Lower lobe of right lung (tissue), 2 donors: ENCODE data around the gene CHRNB4. TPM values are rescaled to one million over a fixed set of nuclear protein-coding genes. Genes with fewer than 3 reads are reported as not detected.

Experiments used
- ATAC-seq, 2 donors: fragments of 200-7000 bp; cut with Tn5 transposase; one replicate each; pipeline ENCODE4 v1.9.1; 2020 to 2022; ENCODE audit warnings: mild to moderate bottlenecking in 2 of 2, moderate library complexity in 2 of 2
- DNase-seq: peaks from one replicate; pipeline ENCODE4 v3.0.0-alpha.2; 2020
- H3K27ac ChIP-seq: fragments of 200-600 bp; one replicate; pipeline ENCODE4 v1.8.0; 2022
- H3K27me3 ChIP-seq: fragments of 200-600 bp; one replicate; pipeline ENCODE4 v1.8.0; 2022; ENCODE audit warnings: low read depth
- H3K36me3 ChIP-seq: fragments of 200-600 bp; one replicate; pipeline ENCODE4 v1.8.0; 2022; ENCODE audit warnings: mild to moderate bottlenecking
- H3K4me1 ChIP-seq: fragments of 200-600 bp; one replicate; pipeline ENCODE4 v1.8.0; 2022
- H3K4me3 ChIP-seq: fragments of 200-600 bp; one replicate; pipeline ENCODE4 v1.8.0; 2022; ENCODE audit warnings: mild to moderate bottlenecking
- H3K9me3 ChIP-seq: fragments of 200-600 bp; one replicate; pipeline ENCODE4 v1.8.0; 2022
- CTCF ChIP-seq: fragments of 200-600 bp; IDR thresholded peaks from one replicate; pipeline ENCODE4 v1.8.0; 2022; ENCODE audit warnings: antibody characterized with exemption, mild to moderate bottlenecking
- intact Hi-C: fragments of 100-400 bp; cut with DNase I; formaldehyde crosslinking; loops from one replicate; pipeline ENCODE4 v1.11.0; 2022
- total RNA-seq: library from RNA; stranded (reverse); fragmentation: NEBNext Ultra II Directional; extraction: Animal tissue kit (Norgen Biotek cat#: 25700); gene quantifications from one replicate; pipeline ENCODE4 v1.2.1, GENCODE V29; 2021
- donor health status: DM: no; HTN: yes; CAD: no; lungs with severe emphysema.

Gene CHRNB4
- total RNA-seq, 1 donor from 2014 or later, result not detected

GRCh38 chr15:78663703-78664102, 22.7 kb upstream of the CHRNB4 start:
- TF ChIP-seq CTCF, result no peak
- no peaks in the 10 kb centered on the region for H3K36me3 ChIP-seq
- H3K4me1 ChIP-seq, result no peaks in the 10 kb centered on the region
- ATAC-seq (no peak), DNase-seq (no peak)
- no peak overlapping the region for H3K27ac ChIP-seq
- H3K4me3 ChIP-seq, result no peak overlapping the region
- no peaks in the 10 kb centered on the region for H3K27me3 ChIP-seq
- no peaks in the 10 kb centered on the region for H3K9me3 ChIP-seq
- intact Hi-C loops, result no loop called here

GRCh38 chr15:78662028-78662427, 21.0 kb upstream of the CHRNB4 start:
- Histone ChIP-seq H3K27me3 (no peaks in the 10 kb centered on the region), H3K4me1 (no peaks in the 10 kb centered on the region), H3K36me3 (no peaks in the 10 kb centered on the region), H3K4me3 (no peak overlapping the region), H3K9me3 (no peaks in the 10 kb centered on the region), H3K27ac (no peak overlapping the region)
- intact Hi-C loops, result no loop called here
- ATAC-seq, result no peak
- no peak for DNase-seq
- no peak for TF ChIP-seq CTCF

GRCh38 chr15:78661001-78661400, 20.0 kb upstream of the CHRNB4 start:
- Histone ChIP-seq H3K4me3 (no peak overlapping the region), H3K36me3 (no peaks in the 10 kb centered on the region), H3K27ac (no peak overlapping the region), H3K9me3 (no peaks in the 10 kb centered on the region), H3K4me1 (no peaks in the 10 kb centered on the region), H3K27me3 (no peaks in the 10 kb centered on the region)
- DNase-seq, result no peak
- TF ChIP-seq CTCF, result no peak
- ATAC-seq, result no peak
- intact Hi-C loops, result no loop called here

GRCh38 chr15:78660584-78660983, 19.6 kb upstream of the CHRNB4 start:
- Histone ChIP-seq H3K4me1 (no peaks in the 10 kb centered on the region), H3K36me3 (no peaks in the 10 kb centered on the region), H3K27ac (no peak overlapping the region), H3K27me3 (no peaks in the 10 kb centered on the region), H3K4me3 (no peak overlapping the region), H3K9me3 (no peaks in the 10 kb centered on the region)
- no peak for TF ChIP-seq CTCF
- intact Hi-C loops, result no loop called here
- no peak for DNase-seq
- no peak for ATAC-seq

- no peak overlapping the region for H3K4me3 ChIP-seq
- H3K9me3 ChIP-seq, result no peaks in the 10 kb centered on the region
- TF ChIP-seq CTCF, result no peak
- H3K27ac ChIP-seq, result no peak overlapping the region
- no peaks in the 10 kb centered on the region for H3K4me1 ChIP-seq
- intact Hi-C loops, result no loop called here
- H3K36me3 ChIP-seq, result no peaks in the 10 kb centered on the region
- ATAC-seq (no peak), DNase-seq (no peak)
- no peaks in the 10 kb centered on the region for H3K27me3 ChIP-seq
Observed at GRCh38 chr15:78658823-78659222, 17.8 kb upstream of the CHRNB4 start.

- no peaks in the 10 kb centered on the region for H3K9me3 ChIP-seq
- H3K4me3 ChIP-seq, result no peak overlapping the region
- TF ChIP-seq CTCF, result no peak
- H3K36me3 ChIP-seq, result no peaks in the 10 kb centered on the region
- H3K4me1 ChIP-seq, result no peaks in the 10 kb centered on the region
- intact Hi-C loops, result no loop called here
- ATAC-seq (no peak), DNase-seq (no peak)
- H3K27me3 ChIP-seq, result no peaks in the 10 kb centered on the region
- no peak overlapping the region for H3K27ac ChIP-seq
Observed at GRCh38 chr15:78654272-78654671, 13.3 kb upstream of the CHRNB4 start.
